Liver (tissue), 9 donors: Measurements from ENCODE around the gene CD9. TPM values are rescaled to one million over a fixed set of nuclear protein-coding genes. Genes with fewer than 3 reads are reported as not detected.

Experiments
- DNase-seq: peaks from one replicate; pipeline ENCODE4 v3.0.0-alpha.2; 2017; ENCODE audit warnings: low spot score
- H3K27ac ChIP-seq, 2 donors: one replicate each; pipeline ENCODE4 v1.7.0; 2013; ENCODE audit warnings: inconsistent platforms in 2 of 2, low read length in 2 of 2, control low read depth in 1 of 2, low read depth in 1 of 2, mild to moderate bottlenecking in 1 of 2
- H3K27me3 ChIP-seq, 4 donors: one replicate each; pipeline versions ENCODE4 v1.6.1 to v1.7.0; 2013; ENCODE audit warnings: low read length in 3 of 4, inconsistent platforms in 1 of 4, mild to moderate bottlenecking in 1 of 4, moderate library complexity in 1 of 4; ENCODE audit not compliant: control insufficient read depth in 4 of 4, insufficient read depth in 4 of 4
- H3K36me3 ChIP-seq, 4 donors: one replicate each; pipeline versions ENCODE4 v1.6.1 to v1.7.0; 2013; ENCODE audit warnings: low read length in 3 of 4, mild to moderate bottlenecking in 3 of 4, low read depth in 1 of 4, moderate library complexity in 1 of 4; ENCODE audit not compliant: control insufficient read depth in 4 of 4, insufficient read depth in 3 of 4
- H3K4me1 ChIP-seq, 4 donors: one replicate each; pipeline versions ENCODE4 v1.6.1 to v1.7.0; 2013; ENCODE audit warnings: low read length in 3 of 4, mild to moderate bottlenecking in 3 of 4, moderate library complexity in 1 of 4; ENCODE audit not compliant: control insufficient read depth in 4 of 4, insufficient read depth in 4 of 4
- H3K4me3 ChIP-seq, 3 donors: one replicate each; pipeline versions ENCODE4 v1.6.1 to v1.7.0; 2013; ENCODE audit warnings: low read length in 3 of 3, control low read depth in 1 of 3, low read depth in 1 of 3, mild to moderate bottlenecking in 1 of 3
- H3K9ac ChIP-seq, 2 donors: one replicate each; pipeline ENCODE4 v1.7.0; 2013; ENCODE audit warnings: low read length in 2 of 2, mild to moderate bottlenecking in 2 of 2, moderate library complexity in 2 of 2, control low read depth in 1 of 2, low read depth in 1 of 2
- H3K9me3 ChIP-seq, 4 donors: one replicate each; pipeline versions ENCODE4 v1.6.1 to v1.7.0; 2013; ENCODE audit warnings: low read length in 3 of 4; ENCODE audit not compliant: control insufficient read depth in 4 of 4
- CTCF ChIP-seq: fragments of 150-350 bp; IDR thresholded peaks from 2 replicates; pipeline ENCODE4 v1.5.1; 2017; ENCODE audit warnings: improper control_type of control experiment, low read depth, low read length; ENCODE audit not compliant: missing input control
- EGR1 ChIP-seq, 2 donors: IDR thresholded peaks; 2 replicates each; pipeline ENCODE4 v1.6.1; 2016 to 2018; ENCODE audit warnings: antibody characterized with exemption in 2 of 2, low read depth in 2 of 2
- FOXA1 ChIP-seq: IDR thresholded peaks from 2 replicates; pipeline ENCODE4 v1.6.1; 2016; ENCODE audit warnings: antibody characterized with exemption
- FOXA2 ChIP-seq: IDR thresholded peaks from 2 replicates; pipeline ENCODE4 v1.6.1; 2016; ENCODE audit warnings: antibody characterized with exemption
- GABPA ChIP-seq, 2 donors: IDR thresholded peaks in 1 of 2; conservative IDR thresholded peaks in 1 of 2; 2 replicates each; pipeline ENCODE4 v1.6.1; 2016; ENCODE audit warnings: antibody characterized with exemption in 2 of 2, mild to moderate bottlenecking in 1 of 2, moderate library complexity in 1 of 2
- HNF4A ChIP-seq, 2 donors: conservative IDR thresholded peaks; 2 replicates each; pipeline ENCODE4 v1.6.1; 2016; ENCODE audit warnings: antibody characterized with exemption in 2 of 2, mild to moderate bottlenecking in 2 of 2
- HNF4G ChIP-seq: IDR thresholded peaks from 2 replicates; pipeline ENCODE4 v1.6.1; 2016; ENCODE audit warnings: antibody characterized with exemption
- MAX ChIP-seq: IDR thresholded peaks from 2 replicates; pipeline ENCODE4 v1.6.1; 2016; ENCODE audit warnings: antibody characterized with exemption
- NR2F2 ChIP-seq: IDR thresholded peaks from 2 replicates; pipeline ENCODE4 v1.6.1; 2016; ENCODE audit warnings: antibody characterized with exemption
- RAD21 ChIP-seq, 2 donors: IDR thresholded peaks; 2 replicates each; pipeline ENCODE4 v1.6.1; 2016; ENCODE audit warnings: antibody characterized with exemption in 2 of 2, mild to moderate bottlenecking in 2 of 2
- REST ChIP-seq: IDR thresholded peaks from 2 replicates; pipeline ENCODE4 v1.6.1; 2016; ENCODE audit warnings: antibody characterized with exemption, mild to moderate bottlenecking
- RXRA ChIP-seq, 2 donors: IDR thresholded peaks; 2 replicates each; pipeline ENCODE4 v1.6.1; 2017 to 2018; ENCODE audit warnings: antibody characterized with exemption in 2 of 2, mild to moderate bottlenecking in 1 of 2
- SP1 ChIP-seq: IDR thresholded peaks from 2 replicates; pipeline ENCODE4 v1.6.1; 2018; ENCODE audit warnings: antibody characterized with exemption, mild to moderate bottlenecking
- YY1 ChIP-seq: IDR thresholded peaks from 2 replicates; pipeline ENCODE4 v1.6.1; 2016; ENCODE audit warnings: antibody characterized with exemption, mild to moderate bottlenecking
- WGBS: extraction: QIAGEN DNeasy Blood & Tissue Kit; methylation state at CpG from one replicate; pipeline ENCODE4 v1.1.7; 2013; 5-methylcytosine and 5-hydroxymethylcytosine counted together
- polyA plus RNA-seq, 2 donors: library from polyadenylated mRNA; stranded (reverse) in 1 of 2; unstranded in 1 of 2; fragments of 200-250 nt in 1 of 2; fragments of >200 nt in 1 of 2; fragmentation: Nextera tagmentation in 1 of 2; extraction: Ambion mirVana in 1 of 2; gene quantifications; one replicate each; pipeline versions ENCODE4 v1.2.1 to v1.2.3, GENCODE V29; 2013 to 2015
- total RNA-seq, 2 donors: library from RNA; depleted of rRNA; stranded (reverse); fragments of >200 nt; gene quantifications; one replicate each; pipeline ENCODE4 v1.2.3, GENCODE V29; 2014
- TF ChIP-seq, protein P1 (sequence below): IDR thresholded peaks from 2 replicates; pipeline ENCODE4 v1.6.1; 2016; ENCODE audit warnings: antibody characterized with exemption
- TF ChIP-seq, protein P2 (sequence below): IDR thresholded peaks from 2 replicates; pipeline ENCODE4 v1.6.1; 2016; ENCODE audit warnings: antibody characterized with exemption
- donor health status: healthy.
- donor health status: healthy.
- donor health status: healthy.
- donor health status: healthy.
- donor health status: healthy.

CD9 gene
- total and polyA plus RNA-seq, 4 donors, result 18.7 to 65.2 (median 32.4) TPM

DNA sequence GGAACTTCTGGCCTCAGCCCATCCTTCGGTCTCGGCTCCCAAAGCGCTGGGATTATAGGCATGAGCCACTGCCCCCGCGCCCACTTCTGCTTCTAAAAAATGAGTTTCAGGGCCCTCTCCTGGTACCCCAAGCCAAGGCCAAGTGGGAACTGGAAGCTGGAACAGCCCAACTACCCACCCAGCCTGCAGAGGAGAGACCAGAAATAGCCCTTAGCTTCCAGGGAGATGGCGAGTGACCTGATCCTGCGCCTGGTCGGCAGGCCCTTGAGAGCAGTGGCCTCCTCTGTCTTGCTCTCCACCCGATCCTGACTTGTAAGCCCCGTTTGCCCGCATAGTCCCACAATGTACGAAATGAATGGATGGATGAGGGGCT lies 79.0 kb downstream of the CD9 start:
- peak overlapping the region; percentile 38 to 84 for H3K27ac ChIP-seq
- no peak for TF ChIP-seq YY1
- TF ChIP-seq, protein P1, sequence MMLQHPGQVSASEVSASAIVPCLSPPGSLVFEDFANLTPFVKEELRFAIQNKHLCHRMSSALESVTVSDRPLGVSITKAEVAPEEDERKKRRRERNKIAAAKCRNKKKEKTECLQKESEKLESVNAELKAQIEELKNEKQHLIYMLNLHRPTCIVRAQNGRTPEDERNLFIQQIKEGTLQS, result no peak
- TF ChIP-seq FOXA1, result no peak
- TF ChIP-seq REST, result no peak
- no peak for DNase-seq
- no peaks in the 10 kb centered on the region for H3K9me3 ChIP-seq
- no peak overlapping the region for H3K4me3 ChIP-seq
- WGBS, result 94% methylated on average over 12 of the region's 12 CpGs
- H3K4me1 ChIP-seq, result peaks cover 6 to 23% (median 16%) of the 10 kb centered on the region in 4 donors
- peak overlapping the region in 1 of 2 donors; percentile 55 for H3K9ac ChIP-seq
- H3K36me3 ChIP-seq, result no peaks in the 10 kb centered on the region
- H3K27me3 ChIP-seq, result no peaks in the 10 kb centered on the region

DNA sequence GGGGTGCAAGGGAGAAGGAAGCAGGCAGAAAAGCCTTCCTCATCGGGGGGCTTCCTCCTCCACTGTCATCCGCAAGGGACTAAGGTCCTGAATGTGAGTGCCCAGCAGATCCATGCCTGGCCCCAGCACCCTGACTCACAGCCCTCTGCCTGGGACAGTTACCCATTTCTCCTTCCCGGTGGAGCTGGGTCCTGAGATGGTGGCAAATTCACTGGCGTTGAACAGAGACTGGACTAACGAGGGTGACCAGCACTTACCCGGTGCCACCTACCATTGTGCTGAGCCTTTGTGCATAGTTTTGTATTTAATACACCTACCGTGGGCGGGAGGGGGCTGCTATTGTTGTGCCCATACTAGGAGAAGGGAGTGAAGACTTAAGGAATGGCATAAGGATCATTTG lies 79.4 kb downstream of the CD9 start:
- peak overlapping the region; percentile 38 to 84 for H3K27ac ChIP-seq
- peaks cover 6 to 23% (median 16%) of the 10 kb centered on the region in 4 donors for H3K4me1 ChIP-seq
- no peak for TF ChIP-seq RXRA (IDR thresholded peaks at IDR 0.05)
- WGBS, result 88% methylated on average over 8 of the region's 8 CpGs
- no peak for DNase-seq
- H3K9ac ChIP-seq, result peak overlapping the region in 1 of 2 donors; percentile 55
- no peaks in the 10 kb centered on the region for H3K9me3 ChIP-seq
- H3K36me3 ChIP-seq, result no peaks in the 10 kb centered on the region
- H3K4me3 ChIP-seq, result no peak overlapping the region
- H3K27me3 ChIP-seq, result no peaks in the 10 kb centered on the region

GRCh38 chr12:6280053-6280469 lies 79.9 kb downstream of the CD9 start:
- Histone ChIP-seq H3K9ac (no peak overlapping the region), H3K4me3 (no peak overlapping the region), H3K27ac (peak overlapping the region; percentile 38 to 84), H3K4me1 (peaks cover 6 to 26% (median 18%) of the 10 kb centered on the region in 4 donors), H3K27me3 (no peaks in the 10 kb centered on the region), H3K9me3 (no peaks in the 10 kb centered on the region), H3K36me3 (no peaks in the 10 kb centered on the region)
- no peak for DNase-seq
- 66% methylated on average over 2 of the region's 2 CpGs for WGBS
- peak; percentile 50 to 51 for TF ChIP-seq RAD21 (IDR thresholded peaks at IDR 0.05)
- peak; percentile 72 to 74 for TF ChIP-seq RXRA (IDR thresholded peaks at IDR 0.05)
- TF ChIP-seq REST, result peak; percentile 68
- TF ChIP-seq, protein P1, result peak; percentile 88
- TF ChIP-seq, protein P2, sequence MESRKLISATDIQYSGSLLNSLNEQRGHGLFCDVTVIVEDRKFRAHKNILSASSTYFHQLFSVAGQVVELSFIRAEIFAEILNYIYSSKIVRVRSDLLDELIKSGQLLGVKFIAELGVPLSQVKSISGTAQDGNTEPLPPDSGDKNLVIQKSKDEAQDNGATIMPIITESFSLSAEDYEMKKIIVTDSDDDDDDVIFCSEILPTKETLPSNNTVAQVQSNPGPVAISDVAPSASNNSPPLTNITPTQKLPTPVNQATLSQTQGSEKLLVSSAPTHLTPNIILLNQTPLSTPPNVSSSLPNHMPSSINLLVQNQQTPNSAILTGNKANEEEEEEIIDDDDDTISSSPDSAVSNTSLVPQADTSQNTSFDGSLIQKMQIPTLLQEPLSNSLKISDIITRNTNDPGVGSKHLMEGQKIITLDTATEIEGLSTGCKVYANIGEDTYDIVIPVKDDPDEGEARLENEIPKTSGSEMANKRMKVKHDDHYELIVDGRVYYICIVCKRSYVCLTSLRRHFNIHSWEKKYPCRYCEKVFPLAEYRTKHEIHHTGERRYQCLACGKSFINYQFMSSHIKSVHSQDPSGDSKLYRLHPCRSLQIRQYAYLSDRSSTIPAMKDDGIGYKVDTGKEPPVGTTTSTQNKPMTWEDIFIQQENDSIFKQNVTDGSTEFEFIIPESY, result no peak
- TF ChIP-seq GABPA (IDR thresholded peaks at IDR 0.05 in 1 of 2, conservative IDR thresholded peaks at IDR 0.05 in 1 of 2), result peak in 1 of 2 donors; percentile 44
- peak; percentile 59 to 61 for TF ChIP-seq HNF4A (conservative IDR thresholded peaks at IDR 0.05)
- TF ChIP-seq CTCF, result no peak
- no peak for TF ChIP-seq FOXA2
- peak; percentile 42 to 78 for TF ChIP-seq EGR1 (IDR thresholded peaks at IDR 0.05; ENCODE audit: low read depth in 2 of 2)
- no peak for TF ChIP-seq NR2F2
- TF ChIP-seq HNF4G, result no peak
- peak; percentile 76 for TF ChIP-seq SP1
- TF ChIP-seq YY1, result no peak
- peak; percentile 78 for TF ChIP-seq MAX
- no peak for TF ChIP-seq FOXA1
